ENCODE measurements around the gene NIBAN1. TPM values are rescaled to one million over a fixed set of nuclear protein-coding genes. Genes with fewer than 3 reads are reported as not detected.

Gene NIBAN1
- total and polyA plus RNA-seq, 2 of the 8 experiments (the other 6 are each of a cell fraction or from before 2014, with no cell fraction given): 5.7 to 15.2 TPM

GRCh38 chr1:184970691-184971161, 3.6 kb downstream of the NIBAN1 start:
- 0 out of 2 replicates have a peak, but pooled peaks have one; percentile 16 for TF ChIP-seq JUND (IDR thresholded peaks at IDR 0.05; ENCODE audit: low read length)
- TF ChIP-seq MAX (IDR thresholded peaks at IDR 0.05): no peak
- FAIRE-seq (no peak), DNase-seq (ENCODE audit: low read depth in 1 of 2, low spot score in 2 of 2) (no peak)
- H4K91ac ChIP-seq (replicated peaks; ENCODE audit: insufficient read length, low read length): no peak overlapping the region
- H2BK15ac ChIP-seq (ENCODE audit: low read length): no peak overlapping the region
- no peak overlapping the region for H3K56ac ChIP-seq (replicated peaks; ENCODE audit: insufficient read length, low read depth, low read length)
- H2AFZ ChIP-seq (ENCODE audit: low read length): no peak overlapping the region
- H4K5ac ChIP-seq (ENCODE audit: insufficient read length, low read depth, low read length): no peak overlapping the region
- H3K18ac ChIP-seq (ENCODE audit: extremely low read depth, low read length): no peak overlapping the region
- H3K23me2 ChIP-seq (ENCODE audit: low read depth, low read length): peaks cover 8% of the 10 kb centered on the region
- no peak overlapping the region for H2BK5ac ChIP-seq (ENCODE audit: low read depth, low read length)
- no peak overlapping the region for H2AK5ac ChIP-seq (ENCODE audit: low read depth, low read length)
- peaks cover 0 to 11% of the 10 kb centered on the region in 2 experiments; a peak in 1 of 4 replicates for H3K79me2 ChIP-seq (ENCODE audit: control insufficient read depth in 1 of 2, insufficient read depth in 2 of 2, low read length in 2 of 2)
- H3K9me3 ChIP-seq (ENCODE audit: insufficient read depth in 2 of 2, low read depth in 1 of 2, low read length in 1 of 2): no peaks in the 10 kb centered on the region
- no peaks in the 10 kb centered on the region for H4K20me1 ChIP-seq (replicated peaks in 1 of 2; ENCODE audit: control insufficient read depth in 1 of 2, insufficient read depth in 2 of 2, low read length in 2 of 2)
- H2BK120ac ChIP-seq (replicated peaks; ENCODE audit: low read depth, low read length): no peak overlapping the region
- H3K4me1 ChIP-seq (replicated peaks in 1 of 4; ENCODE audit: control insufficient read depth in 3 of 4, insufficient read depth in 4 of 4, low read length in 3 of 4): peaks cover 0 to 5% (median 1%) of the 10 kb centered on the region in 4 experiments; a peak in 3 of 7 replicates
- no peak overlapping the region for H4K8ac ChIP-seq (ENCODE audit: extremely low read depth, insufficient read depth, low read length)
- H3K4ac ChIP-seq (replicated peaks; ENCODE audit: insufficient read length, low read depth, low read length): no peak overlapping the region
- H3K27me3 ChIP-seq (replicated peaks in 1 of 4; ENCODE audit: control insufficient read depth in 3 of 4, extremely low read depth in 1 of 4, insufficient read depth in 3 of 4, low read length in 3 of 4): peaks cover 3 to 19% (median 14%) of the 10 kb centered on the region in 4 experiments
- no peaks in the 10 kb centered on the region for H3K36me3 ChIP-seq (ENCODE audit: control insufficient read depth in 2 of 4, insufficient read depth in 4 of 4, low read length in 3 of 4)
- H2BK20ac ChIP-seq (ENCODE audit: low read length): no peak overlapping the region
- H3K27ac ChIP-seq (ENCODE audit: low read depth, low read length): no peak overlapping the region
- WGBS, 2 experiments (ENCODE audit: extremely low coverage in 1 of 2, insufficient coverage in 1 of 2, insufficient read length in 1 of 2, insufficient replicate concordance in 2 of 2, low coverage in 1 of 2, low lambda C conversion rate in 2 of 2, missing lambda C conversion rate in 1 of 2): 65% methylated on average over 5 of the region's 5 CpGs; no CpG with 5 or more reads in 1 of the 2 experiments
- no peaks in the 10 kb centered on the region; the same call in 1 of the 2 replicates for H3K79me1 ChIP-seq (ENCODE audit: low read depth, low read length)
- no peak overlapping the region for H3K23ac ChIP-seq (ENCODE audit: insufficient read length)
- H2BK12ac ChIP-seq (ENCODE audit: low read depth, low read length): no peak overlapping the region
- ChIA-PET POLR2A (ENCODE audit: partially characterized antibody) (interaction anchor here (0.6 to 1.0 kb wide), 2 partner anchors 16 to 153 kb away, joined by 3 to 4 read pairs; no protein-coding TSS in a partner anchor), CTCF (ENCODE audit: partially characterized antibody) (interaction anchor here (0.9 to 5.8 kb wide), 5 partner anchors 12 to 203 kb away, joined by 3 to 29 read pairs (median 7); no protein-coding TSS in a partner anchor)
- no peak overlapping the region for H3K4me3 ChIP-seq (ENCODE audit: extremely low read depth in 1 of 4, insufficient read depth in 2 of 4, low read depth in 3 of 4, low read length in 4 of 4)
- H3K14ac ChIP-seq (ENCODE audit: insufficient read length): no peak overlapping the region
- H3K9ac ChIP-seq (replicated peaks in 1 of 4; ENCODE audit: extremely low read depth in 1 of 4, low read depth in 3 of 4, low read length in 3 of 4): no peak overlapping the region
- H3K4me2 ChIP-seq (ENCODE audit: insufficient read depth in 1 of 2, low read depth in 2 of 2, low read length in 2 of 2): no peak overlapping the region
